NCI-H146 treated with DMSO at 0.1 percent for 48 hours (cell line): Measurements from ENCODE around the gene CCDC148.

Source experiments
- DNase-seq: peaks from one replicate; lab custom pipeline; 2025; ENCODE audit not compliant: unreplicated experiment; lab: John Stamatoyannopoulos, UW

The CCDC148 gene

DNA sequence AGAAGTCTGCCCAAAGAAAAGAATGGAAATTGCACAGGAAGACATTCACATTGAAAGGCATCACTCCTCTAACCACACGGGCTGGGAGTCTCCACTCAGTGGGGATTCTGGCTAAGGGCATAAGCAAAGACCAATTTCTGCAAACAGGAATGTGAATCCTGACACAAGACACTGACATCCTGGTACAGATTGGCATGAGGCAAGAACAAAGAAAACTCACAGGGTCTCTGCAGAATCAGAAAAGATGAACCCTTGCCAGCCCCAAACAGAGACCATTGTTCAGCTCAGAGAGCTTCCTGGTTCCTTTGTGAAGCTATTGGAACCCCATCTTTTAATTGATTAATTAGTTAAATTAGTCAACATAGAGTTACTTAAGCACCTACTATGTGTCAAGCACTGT, 272.6 kb downstream of the CCDC148 start:
- no peak for DNase-seq

DNA sequence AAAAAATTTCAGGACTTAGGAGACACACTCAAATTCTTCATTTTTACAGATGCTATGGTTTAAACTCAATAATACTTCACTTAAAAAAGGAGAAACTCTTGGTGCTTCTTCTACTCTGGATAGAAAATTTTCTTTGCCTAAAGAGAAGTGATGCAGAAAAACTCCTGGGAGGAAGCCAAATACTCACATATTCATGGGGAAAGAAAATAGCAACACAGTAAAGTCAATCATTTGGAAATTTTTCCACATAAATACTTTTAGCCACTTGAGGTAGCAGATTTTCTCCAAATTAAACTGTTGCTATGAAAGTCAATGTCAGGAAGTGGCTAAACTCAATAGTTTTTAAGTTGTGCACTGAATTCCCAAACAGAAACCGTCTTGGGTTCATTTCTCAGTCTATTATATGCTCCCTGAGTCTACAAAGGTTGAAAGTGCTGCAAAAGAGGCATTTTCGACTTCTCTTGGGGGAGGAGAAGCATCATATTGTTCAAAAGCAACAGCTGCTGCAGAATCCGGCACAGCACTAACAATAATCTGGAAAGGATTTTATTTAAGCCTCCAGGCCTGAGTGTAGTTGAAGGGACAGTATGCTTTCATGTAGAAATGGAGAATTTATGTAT, 273.8 kb downstream of the CCDC148 start:
- DNase-seq, result no peak

DNA sequence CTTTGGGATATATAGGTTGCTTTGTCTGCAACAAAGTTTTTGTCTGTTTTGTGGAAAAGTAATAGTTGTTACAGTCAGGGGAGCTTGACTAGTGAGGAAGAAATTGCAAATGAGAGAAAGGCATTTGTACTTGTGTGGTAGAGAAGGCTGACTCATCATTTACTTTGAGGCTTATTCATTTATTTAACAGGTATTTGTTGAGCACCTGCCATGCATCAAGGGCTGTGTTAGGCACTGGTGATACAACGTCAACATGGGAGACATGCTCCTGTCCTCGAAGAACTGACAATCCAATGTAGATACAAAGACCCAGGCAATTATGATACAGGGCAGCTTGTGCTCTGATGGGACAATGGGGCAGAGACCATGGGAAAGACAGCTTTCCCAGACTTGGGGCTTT, 275.4 kb downstream of the CCDC148 start:
- DNase-seq, result no peak

DNA sequence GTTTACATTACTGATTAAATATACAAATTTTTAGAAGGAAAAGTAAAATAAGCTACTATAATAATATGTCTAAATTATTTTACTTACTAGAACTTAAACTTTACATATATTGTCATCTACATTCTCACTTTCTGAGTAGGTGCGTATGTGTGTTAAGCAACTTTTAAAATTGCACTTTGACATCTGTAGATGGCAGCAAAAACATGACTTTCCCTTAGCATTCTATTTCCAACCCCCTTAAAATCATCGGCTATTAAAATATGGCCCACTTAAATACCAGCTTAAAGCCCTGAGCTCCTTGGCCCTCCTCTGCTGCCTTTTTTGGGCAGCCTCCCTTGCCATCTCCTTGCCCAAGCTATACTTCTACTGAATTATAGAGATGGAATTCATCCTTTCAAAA, 276.9 kb downstream of the CCDC148 start:
- no peak for DNase-seq

DNA sequence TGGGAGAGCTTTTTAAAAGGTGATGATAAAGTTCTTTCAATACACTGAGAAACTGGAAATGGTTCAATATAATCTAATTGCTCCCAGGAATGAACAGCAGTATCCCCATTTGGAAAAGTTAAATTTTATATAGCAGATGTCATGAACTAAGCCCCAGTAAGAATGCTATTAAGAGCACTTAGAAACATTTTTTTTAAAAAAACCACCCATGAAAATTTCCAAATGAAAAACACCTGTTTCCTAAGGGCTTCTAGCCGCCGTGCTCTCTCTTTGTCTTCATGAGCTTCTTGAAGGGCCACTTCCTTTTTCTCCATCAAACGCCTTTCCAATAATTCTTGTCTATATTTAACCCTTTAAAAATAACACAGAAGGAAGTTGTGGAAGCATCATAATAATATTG, 277.9 kb downstream of the CCDC148 start:
- no peak for DNase-seq

DNA sequence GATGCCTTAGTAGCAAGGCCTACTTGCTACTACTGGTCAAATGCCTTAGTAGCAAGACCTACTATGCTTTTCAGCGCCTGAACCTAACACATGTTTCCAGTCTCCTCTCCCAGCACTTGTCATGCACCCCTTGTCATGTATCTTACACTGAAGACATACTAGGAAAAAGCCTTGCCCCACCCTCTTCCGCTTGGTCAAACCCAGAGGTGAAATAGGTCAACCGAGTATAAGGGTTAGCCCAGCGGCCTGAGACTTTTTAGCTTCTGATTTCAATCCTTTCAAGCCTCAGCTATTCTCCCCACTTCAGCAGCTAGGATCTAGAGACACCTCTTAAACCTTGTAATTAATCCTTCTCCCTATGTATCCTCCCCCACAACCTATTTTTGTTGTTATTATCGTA, 281.6 kb downstream of the CCDC148 start:
- no peak for DNase-seq

DNA sequence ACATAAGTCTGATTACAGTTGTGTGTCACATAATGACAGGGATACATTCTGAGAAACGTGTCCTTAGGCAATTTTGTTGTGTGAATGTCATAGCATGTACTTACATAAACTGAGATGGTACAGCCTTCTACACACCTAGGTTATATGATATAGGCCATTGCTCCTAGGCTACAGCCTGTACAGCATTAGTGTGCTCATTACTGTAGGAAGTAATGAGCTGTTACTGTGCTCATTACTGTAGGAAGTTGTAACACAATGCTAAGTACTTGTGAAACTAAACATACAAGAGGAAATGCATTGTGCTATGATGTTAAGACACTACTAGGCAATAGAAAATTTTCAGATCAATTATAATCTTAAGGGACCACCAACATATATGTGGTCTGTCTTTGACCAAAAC, 282.1 kb downstream of the CCDC148 start:
- no peak for DNase-seq

DNA sequence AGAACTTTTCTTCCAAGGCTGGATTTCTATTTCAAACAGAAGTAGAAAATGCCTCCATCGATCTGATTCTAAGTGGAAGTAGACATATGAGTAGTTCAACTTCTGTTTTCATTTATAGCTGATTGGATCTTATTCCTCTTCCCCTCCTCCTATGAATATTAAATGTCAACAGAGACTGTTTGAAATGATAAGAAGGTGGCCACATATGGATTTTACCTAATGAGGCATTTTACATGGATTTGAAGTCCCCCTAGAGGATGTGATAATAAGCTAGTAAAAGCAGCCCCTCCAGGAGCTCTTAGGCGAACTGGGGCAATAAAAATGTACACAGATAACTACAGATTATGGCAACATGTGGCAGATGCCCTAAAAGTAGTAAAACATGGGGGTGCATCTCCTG, 283.8 kb downstream of the CCDC148 start:
- DNase-seq, result no peak

DNA sequence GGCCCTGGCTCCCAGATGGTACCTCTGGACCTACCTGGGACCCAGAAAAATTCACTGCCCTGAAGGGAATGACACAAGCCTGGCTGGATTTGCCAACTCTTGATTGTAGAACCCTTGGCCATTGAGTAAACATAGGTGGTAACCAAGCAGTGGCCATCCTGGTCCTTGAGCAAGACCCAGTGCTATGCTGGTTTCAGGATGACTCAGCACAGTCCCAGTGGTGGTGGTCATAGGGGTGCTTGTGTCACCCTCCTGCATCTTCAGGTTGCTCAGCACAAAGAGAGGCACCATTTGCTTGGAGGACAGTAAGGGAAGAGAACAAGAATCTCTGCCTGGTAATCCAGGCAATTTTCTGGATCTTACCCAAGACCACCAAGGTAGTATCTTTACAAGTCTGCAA, 302.0 kb downstream of the CCDC148 start:
- DNase-seq, result no peak

DNA sequence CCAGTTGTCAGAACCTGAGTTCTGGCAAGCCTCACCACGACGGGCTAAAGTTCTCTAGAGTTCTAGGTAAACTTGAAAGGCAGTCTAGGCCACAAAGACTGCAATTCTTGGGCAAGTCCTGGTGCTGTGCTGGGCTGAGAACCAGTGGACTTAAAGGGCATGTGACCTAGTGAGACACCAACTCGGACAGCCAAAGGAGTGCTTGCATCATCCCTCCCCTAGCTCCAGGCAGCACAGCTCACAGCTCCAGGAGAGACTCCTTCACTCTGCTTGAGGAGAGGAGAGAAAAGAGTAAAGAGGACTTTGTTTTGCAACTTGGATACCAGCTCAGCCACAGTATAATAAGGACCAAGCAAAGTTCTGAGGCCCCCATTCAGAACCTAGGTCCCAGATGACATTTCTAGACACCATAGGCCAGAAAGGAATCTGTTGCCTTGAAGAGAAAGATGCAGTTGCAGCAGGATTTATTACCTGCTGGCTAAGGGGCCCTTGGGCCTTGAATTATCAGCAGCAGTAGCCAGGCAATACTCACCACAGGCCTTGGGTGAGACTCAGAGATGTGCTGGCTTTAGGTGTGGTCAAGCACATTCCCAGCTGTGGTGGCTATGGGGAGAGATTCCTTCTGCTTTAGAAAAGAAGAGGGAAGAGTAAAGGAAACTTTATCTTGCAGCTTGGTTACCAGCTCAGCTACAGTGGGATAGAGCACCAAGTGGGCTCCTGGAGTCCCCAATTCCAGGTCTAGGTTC, 303.1 kb downstream of the CCDC148 start:
- no peak for DNase-seq

DNA sequence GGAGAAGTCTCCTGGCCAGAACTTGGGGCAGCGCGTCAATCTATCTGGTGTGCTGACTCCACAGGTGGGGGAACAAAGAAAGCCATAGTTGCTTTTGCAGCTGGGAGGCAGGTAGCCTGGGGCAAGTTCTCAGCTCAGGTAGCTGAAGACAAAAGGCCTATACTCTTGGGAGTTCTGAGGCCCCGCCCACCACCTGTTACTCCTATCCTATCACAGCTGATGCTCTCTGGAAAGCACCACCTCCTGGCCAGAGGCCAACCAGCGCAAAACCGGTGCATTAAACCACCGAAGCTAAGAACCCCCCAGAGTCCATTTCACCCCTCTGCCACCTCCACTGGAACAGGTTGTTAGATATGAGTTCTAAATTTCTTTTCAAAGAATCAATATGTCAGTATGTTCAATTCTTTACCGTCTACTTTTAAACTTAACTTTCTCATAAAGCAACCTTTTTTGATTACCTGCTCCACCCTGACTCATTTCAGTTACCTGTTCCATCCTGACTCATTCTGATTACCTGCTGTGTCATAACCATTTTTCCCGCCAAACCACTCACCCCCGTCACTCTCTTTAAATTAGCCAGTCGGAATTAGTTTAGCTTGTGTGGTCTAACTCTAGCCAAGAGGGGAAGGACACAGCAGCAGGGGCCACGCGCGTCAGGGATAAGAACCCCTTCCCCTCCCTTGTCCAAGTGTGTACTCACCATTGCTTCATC, 311.5 kb downstream of the CCDC148 start:
- no peak for DNase-seq

DNA sequence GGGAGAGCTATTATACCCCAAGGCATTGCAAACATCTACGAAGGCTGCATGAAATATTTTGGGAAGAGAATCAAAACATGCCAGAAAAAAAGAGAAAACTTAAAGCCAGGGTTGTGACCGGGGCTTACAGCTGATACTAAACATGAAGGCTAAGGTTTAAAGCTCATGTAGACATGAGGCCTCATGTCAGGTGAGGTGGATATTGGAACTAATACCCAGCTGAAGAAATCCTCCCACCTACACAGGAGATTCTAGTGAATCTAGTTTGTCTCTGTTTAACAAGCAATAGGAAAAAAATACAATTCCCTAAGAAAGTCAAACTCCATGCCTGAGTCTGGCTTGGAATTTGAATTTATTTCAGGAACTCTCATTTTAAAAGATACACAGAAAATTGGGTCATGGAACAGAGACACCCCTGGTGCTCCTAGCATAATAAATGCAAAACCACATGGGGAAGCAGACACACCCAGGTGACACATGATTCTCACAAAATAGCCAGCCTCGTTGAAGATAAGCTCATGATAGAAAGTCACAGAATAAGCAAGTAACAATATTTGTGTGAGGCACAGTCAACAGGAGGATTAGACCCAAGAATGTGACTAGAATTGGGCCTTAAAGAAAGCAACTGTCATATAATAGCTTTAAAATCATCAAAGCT, 312.7 kb downstream of the CCDC148 start:
- DNase-seq, result no peak

DNA sequence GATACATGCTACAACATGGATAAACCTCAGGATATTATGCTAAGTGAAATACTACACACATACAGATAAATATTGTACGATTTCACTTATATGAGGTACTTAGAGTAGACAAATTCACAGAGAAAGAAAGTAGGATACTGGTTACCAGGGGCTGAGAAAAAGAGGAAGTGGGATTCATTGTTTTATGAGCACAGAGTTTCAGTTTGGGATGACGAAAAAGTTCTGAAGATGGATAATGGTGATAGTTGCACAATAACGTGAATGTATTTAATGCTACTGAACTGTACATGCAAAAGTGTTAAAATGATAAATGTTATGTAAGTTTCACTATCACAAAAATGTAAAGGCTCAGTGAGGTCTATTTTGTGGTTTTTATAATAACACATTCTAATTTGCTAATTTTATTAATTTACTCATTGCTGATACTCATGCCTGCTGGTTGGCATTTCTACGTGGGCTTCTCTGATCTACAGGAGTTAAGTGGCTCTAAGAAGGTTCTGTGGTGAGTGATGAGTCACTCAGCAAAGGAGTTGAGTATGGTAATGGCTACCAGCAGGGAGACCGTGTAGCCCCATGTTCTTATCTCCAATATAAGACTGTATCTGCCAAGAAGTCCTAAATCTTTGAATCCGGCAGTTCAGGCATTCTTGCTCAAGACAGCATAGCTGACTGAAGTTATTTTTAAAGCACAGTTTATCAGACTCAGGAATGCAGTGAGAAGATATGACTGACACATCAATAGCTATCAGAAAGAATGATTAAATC, 313.8 kb downstream of the CCDC148 start:
- no peak for DNase-seq

DNA sequence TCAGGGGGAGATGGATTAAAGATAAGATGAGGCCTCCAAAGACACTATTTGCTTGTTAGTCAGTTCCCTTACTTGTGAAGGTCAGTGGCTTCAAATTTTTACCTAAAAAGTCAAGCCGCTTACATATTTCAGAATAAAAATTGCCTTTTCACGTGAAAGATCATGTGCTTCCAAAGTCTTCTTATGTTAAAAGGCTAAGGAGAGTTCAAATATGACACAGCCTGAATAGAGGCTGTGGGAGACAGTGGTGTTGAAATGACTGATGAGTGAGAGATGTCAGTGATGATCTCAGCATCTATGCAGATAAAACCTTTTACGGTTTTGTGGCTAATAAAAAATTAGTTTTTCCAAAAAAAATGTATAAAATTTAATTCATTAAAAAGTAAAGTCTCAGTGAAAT, 314.4 kb downstream of the CCDC148 start:
- DNase-seq, result no peak

DNA sequence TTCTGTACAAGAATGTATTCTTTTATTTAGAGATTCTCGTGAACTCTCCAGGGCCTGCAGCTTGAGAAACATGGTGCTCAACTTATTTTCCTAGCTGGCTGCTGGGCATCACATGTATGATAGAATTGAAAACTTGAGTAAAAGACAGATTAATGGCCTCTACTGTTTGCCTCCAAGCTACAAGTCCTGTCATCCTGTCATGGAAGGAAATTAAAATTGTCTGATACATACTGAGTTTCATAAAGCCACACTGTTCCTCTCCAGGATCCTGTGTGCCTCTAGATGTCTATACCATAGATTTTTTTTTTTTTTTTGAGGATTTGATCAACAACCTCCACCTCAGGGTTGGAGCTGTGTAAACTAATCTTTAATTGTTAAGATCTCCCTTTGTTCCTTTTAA, 316.4 kb downstream of the CCDC148 start:
- no peak for DNase-seq

DNA sequence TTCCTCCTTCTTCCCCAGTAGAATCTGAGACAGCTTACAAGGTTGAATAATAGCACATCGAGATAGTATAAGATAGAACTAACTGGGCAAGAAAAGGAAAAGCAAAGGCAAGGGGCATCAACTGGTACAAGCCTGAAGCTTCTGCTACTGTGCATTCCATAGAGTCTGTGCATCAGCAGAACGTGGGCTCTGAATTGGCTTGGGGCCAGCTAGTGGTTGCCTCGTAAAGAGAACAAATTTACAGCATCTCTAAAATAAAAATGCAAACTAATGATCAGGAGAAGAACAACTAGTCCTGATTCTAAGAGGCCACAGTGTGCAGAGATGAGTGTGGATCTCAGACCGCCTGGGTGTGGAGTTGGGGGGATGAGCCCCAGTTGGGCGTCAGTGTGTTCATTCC, 318.3 kb downstream of the CCDC148 start:
- no peak for DNase-seq

DNA sequence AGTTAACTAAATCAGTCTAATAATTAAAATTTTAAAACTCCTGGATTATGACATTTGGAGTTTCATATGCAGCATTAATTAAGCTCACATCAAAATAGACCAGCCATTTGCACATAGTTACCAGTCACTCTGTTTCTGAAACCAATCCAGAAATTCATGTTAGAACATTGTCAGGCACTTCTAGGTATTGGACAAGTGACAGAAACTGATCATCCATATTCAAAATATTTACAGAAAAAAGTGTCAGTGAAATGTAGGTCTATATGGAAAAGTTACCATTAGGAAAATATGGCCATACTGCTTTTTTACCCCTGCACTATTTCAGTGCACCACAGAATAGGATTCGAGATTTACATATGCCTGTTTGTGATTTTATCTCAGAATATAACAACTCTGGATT, 321.5 kb downstream of the CCDC148 start:
- no peak for DNase-seq

DNA sequence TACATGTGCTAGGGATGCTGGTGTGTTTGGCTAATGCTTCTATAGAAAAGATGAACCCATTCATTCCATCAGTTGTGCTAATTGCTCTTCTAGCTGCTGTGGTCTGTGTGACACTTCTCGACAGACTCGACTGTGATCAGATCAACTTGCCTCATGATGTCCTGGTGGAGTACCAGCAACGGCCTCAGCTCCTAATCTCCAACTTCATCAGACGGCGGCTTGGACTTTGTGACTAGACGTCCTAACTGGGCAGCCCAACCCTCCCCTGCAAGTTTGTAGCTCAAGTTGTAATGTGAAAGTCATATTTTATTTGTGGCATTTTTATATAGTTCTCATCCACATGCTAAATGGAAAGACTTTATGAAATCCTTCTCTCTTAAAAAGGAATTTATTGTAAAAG, 321.9 kb downstream of the CCDC148 start:
- no peak for DNase-seq

DNA sequence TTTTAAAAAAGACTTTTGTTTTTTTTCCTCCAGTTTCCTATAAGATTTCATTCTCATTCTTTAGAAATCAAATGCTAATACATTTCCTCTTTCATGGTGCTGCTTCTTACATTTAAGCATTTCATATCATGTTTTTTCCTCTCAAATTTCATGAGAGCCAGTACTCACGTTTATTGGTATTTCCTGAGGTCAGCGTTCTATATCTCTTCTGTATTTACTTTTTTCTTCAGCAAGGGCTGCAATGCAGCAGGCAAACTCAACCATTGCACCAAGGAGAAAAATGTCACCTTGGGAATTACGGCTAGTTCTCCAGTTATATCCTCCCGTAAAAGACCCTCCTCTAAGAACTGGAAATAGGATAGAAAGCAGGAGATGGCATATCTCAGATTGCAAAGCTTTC, 322.5 kb downstream of the CCDC148 start:
- DNase-seq, result no peak

DNA sequence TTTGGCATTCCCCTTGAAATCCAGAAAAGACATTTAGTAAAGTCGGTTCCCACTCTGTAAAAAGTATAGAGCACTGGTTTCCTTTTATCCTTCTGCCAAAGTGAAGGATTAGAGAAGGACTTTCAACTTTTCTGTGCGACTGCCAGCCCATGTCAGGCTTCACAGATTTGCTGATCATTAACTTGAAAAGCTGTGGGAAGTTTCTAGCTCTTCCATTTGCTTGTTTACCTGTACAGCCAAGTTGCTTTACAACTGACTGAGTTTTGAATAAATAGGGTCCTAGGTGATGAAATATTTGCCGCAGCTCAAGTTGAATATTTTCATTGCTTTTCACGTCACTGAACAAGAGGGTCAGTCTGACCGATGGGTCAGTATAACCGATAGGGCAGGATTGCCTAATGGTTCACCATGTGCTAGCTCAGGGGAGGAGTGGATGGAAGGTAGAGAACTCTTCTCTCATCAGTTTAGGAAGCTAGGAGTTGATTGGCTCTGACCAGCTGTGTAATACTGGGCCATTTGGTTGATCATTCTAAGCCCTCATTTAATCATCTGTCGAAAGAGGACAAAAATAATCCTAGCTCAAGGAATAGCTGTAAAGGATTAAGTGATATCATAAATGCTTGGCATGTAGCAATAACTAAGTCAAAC, 324.5 kb downstream of the CCDC148 start:
- DNase-seq, result no peak

DNA sequence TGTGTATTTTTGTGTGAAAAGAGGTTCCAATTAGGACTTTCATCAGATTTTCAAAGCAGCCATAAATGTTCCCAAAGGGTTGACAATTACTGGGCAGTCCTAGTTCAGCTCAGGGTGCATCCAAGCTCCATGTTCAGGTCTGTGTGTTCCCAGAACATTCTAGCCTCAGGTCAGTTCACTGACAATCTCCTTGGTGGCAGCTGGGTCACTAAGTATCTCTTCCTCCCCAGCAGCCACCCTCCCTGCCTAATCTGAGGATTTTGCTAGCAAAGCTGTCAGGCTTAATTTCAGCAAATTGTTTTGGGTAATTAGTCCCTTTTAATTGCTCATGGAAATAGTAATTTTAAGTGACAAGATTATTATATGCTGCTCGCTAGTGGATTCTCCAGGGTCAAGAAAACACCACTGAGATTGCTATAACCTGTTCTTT, 325.1 kb downstream of the CCDC148 start:
- DNase-seq, result no peak
